HG02610 (cell line): ENCODE data around the gene COL18A1.
"Not testable (repeated sequence)": the region's sequence is repeated elsewhere in the genome, so short reads cannot be mapped to it uniquely, and the experiment has no call there.

ENCODE experiments used
- ATAC-seq: cut with Tn5 transposase; IDR thresholded peaks from one replicate; pipeline ENCODE4 v1.9.1; 2021; ENCODE audit warnings: mild to moderate bottlenecking, moderate library complexity; ENCODE audit not compliant: unreplicated experiment

The COL18A1 gene

DNA sequence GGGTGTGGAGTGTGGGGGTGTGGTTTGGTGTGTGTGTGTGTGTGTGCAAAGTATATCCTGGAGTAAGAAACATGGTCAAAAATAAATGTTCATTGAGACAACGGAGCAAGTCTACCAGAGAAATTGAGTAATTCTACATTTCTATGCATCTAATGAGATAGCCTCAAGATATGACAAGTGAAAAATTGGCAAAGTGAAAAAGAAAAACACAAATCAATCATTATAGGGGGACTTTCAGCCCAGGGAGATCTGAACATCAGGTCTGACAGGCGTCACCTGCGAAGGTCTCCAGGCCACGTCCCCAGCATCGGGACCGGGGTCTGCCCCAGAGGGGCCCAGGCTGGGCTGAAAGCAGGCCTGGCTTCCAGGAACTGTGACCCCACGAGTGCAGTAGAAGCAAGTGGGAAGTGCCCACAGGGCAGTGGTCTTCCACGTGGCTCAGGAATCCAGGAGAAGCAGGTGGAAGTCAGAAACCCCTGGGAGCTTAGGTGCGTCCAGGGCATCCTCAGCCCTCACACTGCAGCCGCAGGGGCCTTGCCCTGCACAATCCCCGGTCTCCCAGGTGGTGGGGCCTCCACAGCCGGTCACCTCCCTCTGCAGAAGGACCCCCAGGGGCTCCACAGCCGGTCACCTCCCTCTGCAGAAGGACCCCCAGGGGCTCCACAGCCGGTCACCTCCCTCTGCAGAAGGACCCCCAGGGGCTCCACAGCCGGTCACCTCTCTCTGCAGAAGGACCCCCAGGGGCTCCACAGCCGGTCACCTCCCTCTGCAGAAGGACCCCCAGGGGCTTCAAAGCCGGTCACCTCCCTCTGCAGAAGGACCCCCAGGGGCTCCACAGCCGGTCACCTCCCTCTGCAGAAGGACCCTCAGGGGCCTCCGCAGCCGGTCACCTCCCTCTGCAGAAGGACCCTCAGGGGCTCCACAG lies 96.4 kb downstream of the COL18A1 start:
- ATAC-seq, result not testable (repeated sequence)

DNA sequence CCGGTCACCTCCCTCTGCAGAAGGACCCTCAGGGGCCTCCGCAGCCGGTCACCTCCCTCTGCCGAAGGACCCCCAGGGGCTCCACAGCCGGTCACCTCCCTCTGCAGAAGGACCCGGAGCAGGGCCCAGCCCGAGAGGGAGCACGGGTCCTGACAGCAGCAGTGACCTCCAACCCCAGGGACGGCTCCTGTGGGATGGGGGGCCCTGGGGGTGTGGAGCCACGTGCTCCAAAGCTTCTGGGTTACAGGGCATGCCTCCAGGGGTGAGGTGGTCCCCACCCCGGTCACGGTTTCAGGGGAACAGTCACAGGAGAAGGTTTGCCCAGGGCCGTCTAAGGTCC lies 97.0 kb downstream of the COL18A1 start:
- ATAC-seq, result no peak

DNA sequence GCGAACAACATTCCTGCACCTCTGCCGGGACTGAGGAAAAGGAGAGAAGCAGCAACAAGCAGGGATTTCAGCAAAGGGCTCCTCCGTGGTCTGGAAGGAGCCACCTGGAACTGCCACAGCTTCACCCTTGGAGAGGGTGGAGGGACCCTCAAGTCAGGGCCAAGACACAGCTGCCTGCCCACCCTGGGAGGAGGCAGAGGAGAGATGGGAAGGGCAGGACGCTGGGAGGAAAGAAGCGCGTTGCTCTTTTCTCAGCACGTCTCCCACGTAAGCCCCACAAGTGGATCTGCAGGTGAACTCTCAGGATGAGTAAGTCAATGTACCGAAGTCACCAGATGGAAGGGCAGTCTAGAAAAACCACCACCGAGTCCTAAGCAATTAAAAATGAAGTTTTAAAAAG lies 97.6 kb downstream of the COL18A1 start:
- ATAC-seq, result no peak

DNA sequence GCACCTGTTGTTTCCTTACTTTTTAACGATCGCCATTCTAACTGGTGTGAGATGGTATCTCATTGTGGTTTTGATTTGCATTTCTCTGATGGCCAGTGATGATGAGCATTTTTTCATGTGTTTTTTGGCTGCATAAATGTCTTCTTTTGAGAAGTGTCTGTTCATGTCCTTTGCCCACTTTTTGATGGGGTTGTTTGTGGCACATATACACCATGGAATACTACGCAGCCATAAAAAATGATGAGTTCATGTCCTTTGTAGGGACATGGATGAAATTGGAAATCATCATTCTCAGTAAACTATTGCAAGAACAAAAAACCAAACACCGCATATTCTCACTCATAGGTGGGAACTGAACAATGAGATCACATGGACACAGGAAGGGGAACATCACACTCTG lies 98.3 kb downstream of the COL18A1 start:
- not testable (repeated sequence) for ATAC-seq

DNA sequence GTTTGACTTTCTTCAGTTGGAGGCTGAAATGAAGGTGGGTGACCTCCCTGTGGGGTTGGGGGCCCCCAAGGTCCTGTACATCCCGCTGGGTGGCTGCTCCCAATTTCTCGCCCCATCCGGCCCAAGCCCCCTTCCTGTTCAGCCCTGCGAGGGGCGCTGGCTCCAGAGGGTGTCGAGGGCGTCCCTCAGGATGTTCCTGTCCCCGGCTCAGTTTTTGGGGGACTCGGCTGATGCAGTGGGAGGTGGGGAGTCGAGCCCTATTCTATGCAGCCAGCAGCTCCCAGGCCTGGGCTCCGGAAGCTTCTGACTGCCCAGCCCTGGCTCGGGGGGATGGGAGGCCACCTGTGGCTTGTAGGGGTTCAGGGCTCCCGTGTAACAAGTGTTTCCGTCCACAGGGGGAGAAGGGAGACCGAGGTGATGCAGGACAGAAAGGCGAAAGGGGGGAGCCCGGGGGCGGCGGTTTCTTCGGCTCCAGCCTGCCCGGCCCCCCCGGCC lies 99.1 kb downstream of the COL18A1 start:
- no peak for ATAC-seq

DNA sequence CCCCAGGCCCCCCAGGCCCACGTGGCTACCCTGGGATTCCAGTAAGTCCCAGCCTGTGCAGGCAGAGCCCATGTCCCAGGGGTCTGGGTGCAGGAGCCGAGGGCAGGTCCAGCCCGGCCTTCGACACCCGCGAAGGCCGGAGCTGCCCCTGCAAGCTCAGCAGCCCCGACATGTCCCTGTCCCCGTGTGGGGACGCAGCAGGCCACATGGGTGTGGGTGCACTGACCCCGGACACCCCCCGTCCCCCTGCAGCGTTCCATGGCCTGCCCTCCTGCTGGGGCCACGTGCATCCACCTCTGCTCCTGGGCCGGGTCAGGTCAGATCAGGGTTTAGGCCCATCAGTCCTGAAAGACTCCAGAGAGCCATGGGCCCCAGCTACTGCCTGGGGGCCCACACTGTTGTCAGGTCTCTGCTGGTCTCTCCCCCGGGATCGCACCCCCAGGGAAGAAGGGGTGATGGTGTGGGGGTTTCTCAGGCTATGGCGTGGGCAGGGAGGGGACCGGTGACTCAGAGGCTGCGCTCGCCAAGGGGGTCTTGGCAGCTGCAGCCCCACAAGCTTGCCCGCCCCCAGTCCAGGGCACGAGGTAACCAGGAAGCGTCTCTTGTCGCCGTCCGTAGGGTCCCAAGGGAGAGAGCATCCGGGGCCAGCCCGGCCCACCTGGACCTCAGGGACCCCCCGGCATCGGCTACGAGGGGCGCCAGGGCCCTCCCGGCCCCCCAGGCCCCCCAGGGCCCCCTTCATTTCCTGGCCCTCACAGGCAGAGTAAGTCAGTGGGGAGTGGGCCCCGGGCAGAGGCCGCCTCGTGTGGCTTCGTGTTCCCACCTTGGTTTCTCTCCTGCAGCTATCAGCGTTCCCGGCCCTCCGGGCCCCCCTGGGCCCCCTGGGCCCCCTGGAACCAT lies 99.8 kb downstream of the COL18A1 start:
- ATAC-seq, result no peak

DNA sequence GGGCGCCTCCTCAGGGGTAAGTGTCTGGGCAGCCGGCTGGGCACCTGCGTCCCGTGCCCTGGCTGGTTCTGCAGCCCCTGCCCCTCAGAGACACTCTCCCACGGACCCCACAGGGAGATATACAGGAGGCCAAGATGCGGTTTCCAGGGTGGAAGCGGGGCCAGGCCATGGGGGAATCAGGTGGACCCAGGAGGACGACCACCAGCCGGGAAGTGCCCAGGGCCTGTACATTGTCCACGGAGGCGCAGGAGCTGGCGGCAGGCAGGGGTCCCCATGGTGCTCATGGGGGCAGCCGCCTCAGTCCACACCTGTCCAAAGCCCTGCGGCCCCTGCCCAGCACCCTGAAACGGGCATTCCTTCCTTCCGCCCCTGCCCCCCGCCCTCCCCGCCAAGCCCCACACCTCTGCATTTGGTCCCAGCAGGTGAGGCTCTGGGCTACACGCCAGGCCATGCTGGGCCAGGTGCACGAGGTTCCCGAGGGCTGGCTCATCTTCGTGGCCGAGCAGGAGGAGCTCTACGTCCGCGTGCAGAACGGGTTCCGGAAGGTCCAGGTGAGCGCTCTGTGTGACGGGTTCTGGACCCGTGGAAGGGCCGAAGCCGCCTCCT lies 100.6 kb downstream of the COL18A1 start:
- ATAC-seq, result no peak

DNA sequence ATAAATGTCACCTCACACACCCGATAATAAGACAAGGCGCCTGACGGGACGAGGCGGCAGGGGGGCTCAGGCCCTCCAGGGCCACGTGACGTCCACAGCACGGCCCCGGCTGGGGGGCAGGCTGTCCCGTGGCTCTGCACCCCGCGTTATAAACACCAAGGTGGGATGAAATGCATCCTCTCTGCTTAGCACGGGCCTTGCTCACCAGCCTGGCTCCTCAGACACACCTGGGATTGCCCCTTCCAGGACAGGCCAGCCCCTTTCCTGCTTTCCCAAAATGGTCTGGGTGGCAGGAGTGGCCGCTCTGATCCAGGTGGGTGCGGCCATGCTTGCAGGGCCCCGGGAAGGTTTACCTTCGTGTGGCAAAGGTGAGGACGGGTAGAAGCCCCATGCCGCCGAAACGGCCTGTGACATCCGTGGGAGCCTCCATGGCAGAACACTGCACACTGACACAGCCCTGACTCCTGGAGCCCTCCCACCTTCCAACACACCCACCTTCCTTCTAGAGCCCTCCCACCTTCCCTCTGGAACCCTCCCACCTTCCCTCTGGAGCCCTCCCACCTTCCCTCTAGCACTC lies 101.4 kb downstream of the COL18A1 start:
- no peak for ATAC-seq

DNA sequence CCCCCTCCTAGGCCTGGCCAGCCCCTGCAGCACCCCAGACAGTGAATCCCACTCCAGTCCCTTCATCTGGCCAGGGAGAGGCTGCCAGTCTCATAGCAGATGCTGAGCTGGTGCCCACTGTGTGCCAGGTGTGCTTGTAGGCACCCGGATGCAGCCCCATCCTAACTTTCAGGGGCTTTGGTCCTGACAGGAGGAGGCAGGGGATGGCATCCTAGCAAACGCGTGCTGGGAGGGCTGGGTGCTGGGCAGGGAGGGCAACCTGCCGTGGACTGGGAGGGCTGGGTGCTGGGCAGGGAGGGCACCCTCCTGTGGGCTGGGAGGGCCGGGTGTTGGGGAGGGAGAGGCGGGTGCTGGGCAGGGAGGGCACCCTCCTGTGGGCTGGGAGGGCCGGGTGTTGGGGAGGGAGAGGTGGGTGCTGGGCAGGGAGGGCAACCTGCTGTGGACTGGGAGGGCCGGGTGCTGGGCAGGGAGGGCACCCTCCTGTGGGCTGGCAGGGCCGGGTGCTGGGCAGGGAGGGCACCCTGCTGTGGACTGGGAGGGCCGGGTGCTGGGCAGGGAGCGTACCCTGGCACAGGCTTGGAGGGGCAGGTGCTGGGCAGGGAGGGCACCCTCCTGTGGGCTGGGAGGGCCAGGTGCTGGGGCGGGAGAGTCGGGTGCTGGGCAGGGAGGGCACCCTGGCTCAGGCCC lies 102.0 kb downstream of the COL18A1 start:
- ATAC-seq, result no peak

DNA sequence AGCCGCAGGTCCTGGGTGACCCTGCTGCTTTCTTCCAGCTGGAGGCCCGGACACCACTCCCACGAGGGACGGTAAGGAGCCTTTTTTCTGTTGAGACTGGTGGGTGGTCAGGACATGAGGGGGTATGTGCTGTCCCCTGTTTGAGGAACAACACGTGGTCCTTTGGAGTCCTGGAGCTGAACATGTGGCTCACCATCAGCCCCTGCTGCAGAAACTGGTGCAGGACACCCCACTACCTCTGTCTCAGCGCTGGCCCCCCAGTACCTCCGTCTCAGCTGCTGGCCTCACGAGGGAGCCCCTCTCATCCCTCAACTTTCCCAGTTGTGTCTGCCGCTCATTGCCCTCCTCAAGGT lies 102.5 kb downstream of the COL18A1 start:
- ATAC-seq, result no peak

DNA sequence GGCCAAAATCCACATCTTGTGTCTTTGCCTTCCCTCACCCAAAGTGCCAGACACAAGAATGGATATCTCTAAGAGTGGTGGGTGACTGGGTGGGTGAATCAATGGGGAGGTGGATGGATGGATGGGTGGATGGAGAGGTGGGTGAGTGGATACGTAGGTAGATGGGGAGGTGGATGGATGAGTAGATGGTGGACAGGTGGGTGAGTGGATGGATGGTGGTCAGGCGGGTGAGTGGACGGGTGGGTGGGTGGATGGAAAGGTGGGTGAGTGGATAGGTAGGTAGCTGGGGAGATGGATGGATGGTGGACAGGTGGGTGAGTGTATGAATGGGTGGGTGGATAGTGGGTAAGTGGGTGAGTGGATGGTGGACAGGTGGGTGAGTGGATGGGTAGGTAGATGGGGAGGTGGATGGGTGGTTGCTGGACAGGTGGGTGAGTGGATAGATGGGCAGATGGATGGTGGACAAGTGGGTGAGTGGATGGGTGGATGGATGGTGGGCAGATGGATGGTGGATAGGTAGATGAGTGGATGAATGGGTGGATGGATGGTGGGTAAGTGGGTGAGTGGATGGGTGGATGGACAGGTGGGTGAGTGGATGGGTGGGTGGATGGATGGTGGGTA lies 103.0 kb downstream of the COL18A1 start:
- ATAC-seq, result no peak

DNA sequence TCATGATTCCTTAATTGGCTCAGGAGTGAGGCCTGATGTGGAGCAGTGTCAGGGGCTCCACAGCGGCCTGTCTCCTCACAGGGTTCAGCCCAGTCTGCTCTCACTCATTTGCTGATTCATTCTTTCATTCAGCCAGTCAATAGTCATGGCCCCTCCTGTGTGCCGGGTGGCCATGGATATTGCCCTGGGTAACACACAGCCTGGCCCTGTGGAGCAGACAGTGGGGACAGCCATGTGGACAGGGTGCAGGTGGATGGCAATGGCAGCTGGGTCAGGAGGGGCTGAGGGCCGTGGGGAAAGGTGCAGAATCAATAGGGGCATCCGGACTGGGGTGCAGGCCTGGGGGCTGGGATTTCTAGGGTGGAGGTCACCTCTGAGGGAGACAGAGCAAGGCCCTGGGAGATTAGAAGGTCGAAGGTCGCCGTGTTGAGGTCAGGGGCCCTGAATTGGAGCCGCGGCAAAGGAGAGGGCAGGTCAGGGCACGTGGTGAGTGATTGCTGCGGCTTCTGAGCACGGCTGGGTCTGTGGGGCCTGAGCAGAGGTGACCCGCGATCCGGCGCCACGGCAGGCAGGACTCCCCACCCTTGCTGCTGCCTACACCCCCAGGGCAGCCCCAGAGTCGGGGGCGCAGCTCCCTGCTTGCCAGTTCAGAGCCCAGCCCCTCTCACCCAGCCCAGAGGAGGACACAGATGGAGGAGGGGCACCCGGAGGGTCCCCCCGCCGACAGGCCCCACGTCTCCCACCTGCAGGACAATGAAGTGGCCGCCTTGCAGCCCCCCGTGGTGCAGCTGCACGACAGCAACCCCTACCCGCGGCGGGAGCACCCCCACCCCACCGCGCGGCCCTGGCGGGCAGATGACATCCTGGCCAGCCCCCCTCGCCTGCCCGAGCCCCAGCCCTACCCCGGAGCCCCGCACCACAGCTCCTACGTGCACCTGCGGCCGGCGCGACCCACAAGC lies 103.9 kb downstream of the COL18A1 start:
- ATAC-seq, result no peak

DNA sequence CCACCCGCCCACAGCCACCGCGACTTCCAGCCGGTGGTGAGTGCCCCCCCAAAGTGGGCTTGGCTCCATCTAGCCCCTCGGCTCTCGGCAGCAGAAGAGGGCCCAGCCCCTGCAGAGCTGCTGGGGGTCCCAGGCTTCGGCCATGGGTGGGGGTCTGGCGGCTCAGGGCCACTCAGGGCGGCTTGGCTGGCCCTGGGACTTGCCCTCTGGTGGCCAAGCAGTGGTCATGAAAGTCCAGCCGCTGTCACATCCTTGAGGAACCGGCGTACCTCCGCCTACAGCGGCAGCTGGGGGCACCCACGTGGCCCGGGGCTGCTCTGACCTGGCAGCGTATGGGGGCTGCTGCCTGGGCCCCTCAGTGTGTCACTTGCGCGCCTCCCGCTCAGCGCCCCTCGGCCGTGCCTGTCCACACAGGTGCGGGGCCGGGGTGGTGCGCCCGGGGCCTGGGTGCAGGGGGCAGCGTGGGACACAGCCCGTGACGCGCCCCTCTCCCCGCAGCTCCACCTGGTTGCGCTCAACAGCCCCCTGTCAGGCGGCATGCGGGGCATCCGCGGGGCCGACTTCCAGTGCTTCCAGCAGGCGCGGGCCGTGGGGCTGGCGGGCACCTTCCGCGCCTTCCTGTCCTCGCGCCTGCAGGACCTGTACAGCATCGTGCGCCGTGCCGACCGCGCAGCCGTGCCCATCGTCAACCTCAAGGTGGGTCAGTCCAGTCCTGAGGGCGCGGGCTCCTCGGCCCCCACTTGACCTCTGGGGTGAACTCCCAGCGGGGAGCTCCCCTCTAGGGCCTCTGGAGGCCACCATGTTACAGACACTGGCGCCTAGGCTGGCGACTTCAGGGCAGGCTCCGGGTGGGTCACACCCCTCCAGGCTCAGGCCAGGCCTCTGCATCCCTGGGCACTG lies 104.9 kb downstream of the COL18A1 start:
- ATAC-seq, result no peak

DNA sequence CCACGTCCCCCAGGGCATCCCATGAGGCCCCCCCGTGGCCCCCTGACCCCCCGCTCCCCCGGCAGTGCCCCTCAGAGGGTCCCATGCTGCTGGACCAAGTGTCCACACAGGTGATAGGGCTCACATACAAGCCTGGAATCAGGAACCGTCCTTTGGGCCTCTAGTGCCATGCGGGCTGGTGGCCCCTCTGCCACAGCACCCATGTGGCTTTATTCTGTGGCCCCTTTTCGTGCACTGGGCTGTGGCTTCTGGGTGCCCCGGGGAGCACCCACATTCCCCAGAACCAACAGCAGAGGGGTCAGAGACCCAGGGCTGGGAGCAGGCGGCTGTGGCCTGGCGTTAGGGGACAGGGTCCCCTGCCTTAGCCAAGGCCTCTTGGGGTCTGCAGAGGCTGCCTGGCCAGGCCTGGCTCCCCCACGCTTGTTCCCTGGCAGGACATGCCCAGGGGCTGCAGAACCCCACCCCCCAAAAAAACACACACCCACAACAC lies 105.5 kb downstream of the COL18A1 start:
- ATAC-seq, result no peak

DNA sequence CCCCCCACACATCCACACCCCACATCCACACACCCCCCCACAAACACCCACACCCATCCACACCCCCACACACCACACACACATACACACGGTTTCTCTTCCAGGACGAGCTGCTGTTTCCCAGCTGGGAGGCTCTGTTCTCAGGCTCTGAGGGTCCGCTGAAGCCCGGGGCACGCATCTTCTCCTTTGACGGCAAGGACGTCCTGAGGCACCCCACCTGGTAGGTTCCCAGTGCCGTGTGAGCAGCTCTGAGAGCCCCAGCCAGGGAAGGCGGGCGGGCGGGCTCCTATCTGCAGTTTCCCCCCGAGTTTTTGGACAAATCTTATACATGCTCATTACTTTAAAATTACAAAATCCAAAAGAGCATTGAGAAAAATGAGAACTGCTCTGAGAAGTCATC lies 106.0 kb downstream of the COL18A1 start:
- ATAC-seq, result no peak

DNA sequence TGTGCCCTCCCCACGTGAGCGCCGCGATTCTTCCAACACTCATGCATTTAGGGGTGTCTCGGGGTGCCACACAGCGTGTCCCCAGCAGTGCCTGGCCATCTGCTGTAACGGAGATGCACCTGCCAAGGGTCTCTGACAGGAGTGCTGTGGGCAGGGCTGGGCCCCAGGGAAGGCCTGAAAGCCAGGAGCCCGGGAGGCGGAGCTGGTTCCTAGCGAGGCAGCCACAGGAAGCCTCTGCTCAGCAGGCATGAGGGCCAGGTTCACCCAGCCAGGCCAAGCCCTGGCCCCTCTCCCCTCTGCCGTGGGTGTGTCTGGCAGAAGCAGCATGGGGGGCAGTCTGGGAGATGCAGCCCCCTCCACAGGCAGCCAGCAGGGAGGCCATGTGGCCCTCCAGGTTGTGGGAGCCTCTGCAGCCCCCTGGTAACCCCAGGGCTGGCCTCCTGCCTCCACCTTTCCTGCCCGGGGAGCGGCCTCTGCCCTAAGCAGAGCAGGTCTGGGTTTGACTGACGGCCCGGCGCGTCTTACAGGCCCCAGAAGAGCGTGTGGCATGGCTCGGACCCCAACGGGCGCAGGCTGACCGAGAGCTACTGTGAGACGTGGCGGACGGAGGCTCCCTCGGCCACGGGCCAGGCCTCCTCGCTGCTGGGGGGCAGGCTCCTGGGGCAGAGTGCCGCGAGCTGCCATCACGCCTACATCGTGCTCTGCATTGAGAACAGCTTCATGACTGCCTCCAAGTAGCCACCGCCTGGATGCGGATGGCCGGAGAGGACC lies 106.9 kb downstream of the COL18A1 start:
- ATAC-seq, result no peak

DNA sequence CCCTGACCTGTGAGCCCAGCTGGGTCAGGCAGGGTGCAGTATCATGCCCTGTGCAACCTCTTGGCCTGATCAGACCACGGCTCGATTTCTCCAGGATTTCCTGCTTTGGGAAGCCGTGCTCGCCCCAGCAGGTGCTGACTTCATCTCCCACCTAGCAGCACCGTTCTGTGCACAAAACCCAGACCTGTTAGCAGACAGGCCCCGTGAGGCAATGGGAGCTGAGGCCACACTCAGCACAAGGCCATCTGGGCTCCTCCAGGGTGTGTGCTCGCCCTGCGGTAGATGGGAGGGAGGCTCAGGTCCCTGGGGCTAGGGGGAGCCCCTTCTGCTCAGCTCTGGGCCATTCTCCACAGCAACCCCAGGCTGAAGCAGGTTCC lies 107.6 kb downstream of the COL18A1 start:
- ATAC-seq, result no peak
